SK-N-SH (cell line): ENCODE measurements around the gene KRTAP13-1. TPM values are rescaled to one million over a fixed set of nuclear protein-coding genes. Genes with fewer than 3 reads are reported as not detected.

Source experiments
- CTCF ChIA-PET: fragments of 300-600, 350-600 bp; formaldehyde crosslinking; extraction: SDS; loops from one replicate; lab custom pipeline; 2021; lab: Yijun Ruan, JAX
- POLR2A ChIA-PET: fragments of 350-600 bp; sonication (Branson Sonifier 250); formaldehyde crosslinking; extraction: SDS; loops from one replicate; lab custom pipeline; 2020; ENCODE audit warnings: antibody characterized with exemption, inconsistent platforms; lab: Yijun Ruan, JAX
- DNase-seq: peaks from one replicate; pipeline ENCODE4 v3.0.0; 2012
- H2AFZ ChIP-seq: fragments of 200-600 bp; sonication (generic); 2 replicates; pipeline ENCODE4 v1.8.1; 2016; ENCODE audit warnings: antibody characterized with exemption, mild to moderate bottlenecking, low read depth
- H3F3A ChIP-seq: fragments of 200-600 bp; sonication (generic); replicated peaks from 2 replicates; pipeline ENCODE3; 2016; ENCODE audit warnings: antibody characterized with exemption, mild to moderate bottlenecking; ENCODE audit not compliant: insufficient read depth
- H3K27ac ChIP-seq, 2 experiments: fragments of 200-500 bp in 1 of 2; fragments of 200-600 bp in 1 of 2; sonication (Bioruptor generic) in 1 of 2; sonication (generic), shearing (Covaris generic) in 1 of 2; 2 replicates each; pipeline versions ENCODE4 v1.5.1 to v1.6.1; 2014 to 2016; ENCODE audit warnings: low read depth in 2 of 2, inconsistent platforms in 1 of 2, low read length in 1 of 2, mild to moderate bottlenecking in 1 of 2, mixed read lengths in 1 of 2
- H3K27me3 ChIP-seq: fragments of 200-600 bp; sonication (generic), shearing (Covaris generic); 2 replicates; pipeline ENCODE4 v1.6.1; 2016; ENCODE audit warnings: mixed run types; ENCODE audit not compliant: insufficient read depth
- H3K36me3 ChIP-seq, 2 experiments: fragments of 200-500 bp in 1 of 2; fragments of 200-600 bp in 1 of 2; sonication (Bioruptor generic) in 1 of 2; sonication (generic) in 1 of 2; replicated peaks in 1 of 2; 2 replicates each; pipeline versions ENCODE3 to v1.5.1; 2014 to 2016; ENCODE audit warnings: low read length in 1 of 2, mild to moderate bottlenecking in 1 of 2; ENCODE audit not compliant: insufficient read depth in 2 of 2, control insufficient read depth in 1 of 2
- H3K4me1 ChIP-seq, 2 experiments: fragments of 200-500 bp in 1 of 2; fragments of 200-600 bp in 1 of 2; sonication (Bioruptor generic) in 1 of 2; sonication (generic), shearing (Covaris generic) in 1 of 2; 2 replicates each; pipeline versions ENCODE4 v1.5.1 to v1.6.1; 2014 to 2016; ENCODE audit warnings: low read depth in 1 of 2, low read length in 1 of 2, mixed run types in 1 of 2; ENCODE audit not compliant: insufficient read depth in 2 of 2, control insufficient read depth in 1 of 2
- H3K4me2 ChIP-seq: fragments of 200-600 bp; sonication (generic), shearing (Covaris generic); 2 replicates; pipeline ENCODE4 v1.6.1; 2017; ENCODE audit warnings: mixed run types
- H3K4me3 ChIP-seq, 2 experiments: fragments of 200-500 bp in 1 of 2; fragments of 200-600 bp in 1 of 2; sonication (Bioruptor generic) in 1 of 2; sonication (generic), shearing (Covaris generic) in 1 of 2; 2 replicates each; pipeline versions ENCODE4 v1.5.1 to v1.8.1; 2014 to 2016; ENCODE audit warnings: low read depth in 2 of 2, inconsistent platforms in 1 of 2, low read length in 1 of 2, mild to moderate bottlenecking in 1 of 2, mixed read lengths in 1 of 2, moderate library complexity in 1 of 2
- H3K79me2 ChIP-seq: fragments of 200-600 bp; sonication (generic); 2 replicates; pipeline ENCODE4 v1.8.1; 2017; ENCODE audit warnings: mild to moderate bottlenecking; ENCODE audit not compliant: insufficient read depth
- H3K9ac ChIP-seq: fragments of 200-600 bp; sonication (generic); 2 replicates; pipeline ENCODE4 v1.6.1; 2017; ENCODE audit warnings: mixed run types
- H3K9me2 ChIP-seq: fragments of 200-600 bp; sonication (generic); 2 replicates; pipeline ENCODE4 v1.6.1; 2017; ENCODE audit warnings: mixed run types
- H3K9me3 ChIP-seq: fragments of 200-600 bp; sonication (generic); 2 replicates; pipeline ENCODE4 v1.6.1; 2017; ENCODE audit warnings: mixed run types, mild to moderate bottlenecking, moderate library complexity
- H4K20me1 ChIP-seq: fragments of 200-600 bp; sonication (generic); 2 replicates; pipeline ENCODE4 v1.6.1; 2017; ENCODE audit warnings: mild to moderate bottlenecking, mixed run types; ENCODE audit not compliant: insufficient read depth
- CTCF ChIP-seq: fragments of 200-600 bp; sonication (generic); IDR thresholded peaks from 2 replicates; pipeline ENCODE4 v1.6.1; 2017; ENCODE audit warnings: antibody characterized with exemption, mild to moderate bottlenecking, moderate library complexity
- FOSL2 ChIP-seq: IDR thresholded peaks from 2 replicates; pipeline ENCODE4 v1.4.0; 2012; ENCODE audit warnings: low read depth, mild to moderate bottlenecking, moderate library complexity, borderline replicate concordance
- GABPA ChIP-seq: IDR thresholded peaks from 2 replicates; pipeline ENCODE4 v1.4.0; 2012; ENCODE audit warnings: low read depth, mild to moderate bottlenecking
- GATA2 ChIP-seq: sonication (generic); formaldehyde crosslinking; IDR thresholded peaks from 2 replicates; pipeline ENCODE4 v1.5.0; 2020; ENCODE audit warnings: mild to moderate bottlenecking, missing genetic modification reagents
- JUND ChIP-seq: IDR thresholded peaks from 2 replicates; pipeline ENCODE4 v1.4.0; 2012
- MXI1 ChIP-seq: IDR thresholded peaks from 2 replicates; pipeline ENCODE4 v1.6.1; 2012; ENCODE audit warnings: mild to moderate bottlenecking, low read depth, low read length, improper control_type of control experiment
- POLR2AphosphoS5 ChIP-seq: IDR thresholded peaks from 2 replicates; pipeline ENCODE4 v1.6.1; 2012; ENCODE audit warnings: low read depth, low read length
- RAD21 ChIP-seq: IDR thresholded peaks from 2 replicates; pipeline ENCODE4 v1.6.1; 2012; ENCODE audit warnings: mild to moderate bottlenecking, low read length
- RFX5 ChIP-seq: IDR thresholded peaks from 2 replicates; pipeline ENCODE4 v1.6.1; 2012; ENCODE audit warnings: mild to moderate bottlenecking, improper control_type of control experiment, low read length
- RXRA ChIP-seq: IDR thresholded peaks from 2 replicates; pipeline ENCODE4 v1.4.0; 2012; ENCODE audit warnings: low read depth, mild to moderate bottlenecking, borderline replicate concordance
- SMC3 ChIP-seq: IDR thresholded peaks from 2 replicates; pipeline ENCODE4 v1.6.1; 2012; ENCODE audit warnings: low read depth, low read length, improper control_type of control experiment
- TCF12 ChIP-seq: IDR thresholded peaks from 2 replicates; pipeline ENCODE4 v1.4.0; 2012
- WGBS: methylation state at CpG from one replicate; pipeline ENCODE4 v1.1.6; 2017; ENCODE audit warnings: low lambda C conversion rate; 5-methylcytosine and 5-hydroxymethylcytosine counted together
- polyA plus RNA-seq, 3 experiments: library from polyadenylated mRNA; depleted of rRNA; stranded (reverse); fragments of >200 nt; gene quantifications; 2 replicates each; pipeline ENCODE4 v1.2.3, GENCODE V29; 2012

Gene KRTAP13-1
- polyA plus RNA-seq, 1 of the 3 experiments (the other 2 are of a cell fraction) = not detected

- Histone ChIP-seq H3K9ac (no peak within 1 kb of the TSS), H3K9me3 (no peaks in the 10 kb centered on the region)
- CTCF ChIA-PET = interaction anchor here (1.0 kb wide), 1 partner anchor 22 kb away, joined by 4 read pairs; no protein-coding TSS in a partner anchor
Measured at GRCh38 chr21:30430170-30430655, 34.4 kb downstream of the KRTAP13-1 start, which contains the start of gene KRTAP13-4. Gene KRTAP13-4 (plus strand): TSS chr21:30430220. CDS start chr21:30430276, 56 bp downstream.

GRCh38 chr21:30434033-30434631, 38.3 kb downstream of the KRTAP13-1 start:
- Histone ChIP-seq H3F3A (no peaks in the 10 kb centered on the region), H3K4me3 (no peak overlapping the region), H3K9me2 (no peaks in the 10 kb centered on the region), H3K4me1 (no peaks in the 10 kb centered on the region), H3K27me3 (no peaks in the 10 kb centered on the region; the same call in 1 of the 2 replicates), H3K4me2 (no peak overlapping the region), H3K9me3 (no peaks in the 10 kb centered on the region), H2AFZ (no peak overlapping the region), H3K9ac (no peak overlapping the region), H3K36me3 (no peaks in the 10 kb centered on the region), H4K20me1 (no peaks in the 10 kb centered on the region), H3K27ac (no peak overlapping the region), H3K79me2 (no peaks in the 10 kb centered on the region)
- ChIA-PET POLR2A (no interaction called here), CTCF (interaction anchor here (0.6 to 2.6 kb wide), 16 partner anchors 8 to 468 kb away, joined by 3 to 11 read pairs (median 4); no protein-coding TSS in a partner anchor)
- peak; percentile 33 for DNase-seq
- TF ChIP-seq RAD21 (peak; percentile 44), MXI1 (no peak), TCF12 (no peak), GATA2 (CRISPR knock-in tag) (no peak), SMC3 (peak; percentile 28; the same call in 1 of the 2 replicates), RXRA (no peak), CTCF (peak; percentile 65)
- 2% methylated on average over 10 of the region's 10 CpGs for WGBS

More at GRCh38 chr21:30430170-30430655, 34.4 kb downstream of the KRTAP13-1 start, which contains the start of gene KRTAP13-4:
- Histone ChIP-seq H3K79me2 (no peaks in the 10 kb centered on the region), H3K4me1 (no peaks in the 10 kb centered on the region), H3F3A (no peaks in the 10 kb centered on the region), H3K36me3 (no peaks in the 10 kb centered on the region), H2AFZ (no peak within 1 kb of the TSS), H3K27ac (no peak within 1 kb of the TSS), H4K20me1 (no peaks in the 10 kb centered on the region), H3K4me2 (no peak within 1 kb of the TSS), H3K4me3 (no peak within 1 kb of the TSS), H3K27me3 (no peaks in the 10 kb centered on the region), H3K9me2 (no peaks in the 10 kb centered on the region)
- no peak for DNase-seq
- WGBS = 0% methylated on average over 6 of the region's 9 CpGs
- TF ChIP-seq SMC3 (no peak), GABPA (no peak), JUND (no peak), FOSL2 (no peak), RFX5 (no peak), POLR2AphosphoS5 (no peak)
- POLR2A ChIA-PET = no interaction called here
